ENCODE data around the gene STXBP4.

Gene STXBP4

GRCh38 chr17:54968262-54968987, at the start of gene STXBP4, which contains the start of gene COX11:
STXBP4 (plus strand) TSS chr17:54968765; CDS start chr17:54986220, 17,455 bp downstream.
COX11 (minus strand) TSS chr17:54968654; CDS start chr17:54968646, 8 bp downstream.
- peak; percentile 95 for DNase-seq

DNA sequence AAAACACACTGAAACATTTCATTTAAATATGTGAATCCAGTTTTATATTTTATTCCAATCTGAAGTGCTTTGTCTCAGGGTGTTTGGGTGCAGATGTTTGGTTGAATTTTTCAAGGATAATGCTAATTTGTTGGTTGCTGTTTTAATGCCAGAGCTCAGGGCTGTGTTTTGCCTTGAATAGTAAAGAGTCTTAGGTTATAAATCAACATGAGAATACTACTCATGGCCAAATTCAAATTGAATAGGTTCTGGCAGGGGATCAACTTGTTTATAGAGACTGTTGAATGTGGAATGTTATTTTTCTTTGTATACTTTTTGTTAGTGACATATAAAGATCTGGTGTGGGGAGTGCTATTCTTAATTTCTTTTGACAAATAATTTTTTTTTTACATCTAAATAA, 49.1 kb upstream of the STXBP4 start:
- no peak for DNase-seq

GRCh38 chr17:54920819-54921218, 47.7 kb upstream of the STXBP4 start:
- DNase-seq, result no peak

- DNase-seq, result no peak
These were observed 44.2 kb upstream of the STXBP4 start for GRCh38 chr17:54924405-54924804.

DNA sequence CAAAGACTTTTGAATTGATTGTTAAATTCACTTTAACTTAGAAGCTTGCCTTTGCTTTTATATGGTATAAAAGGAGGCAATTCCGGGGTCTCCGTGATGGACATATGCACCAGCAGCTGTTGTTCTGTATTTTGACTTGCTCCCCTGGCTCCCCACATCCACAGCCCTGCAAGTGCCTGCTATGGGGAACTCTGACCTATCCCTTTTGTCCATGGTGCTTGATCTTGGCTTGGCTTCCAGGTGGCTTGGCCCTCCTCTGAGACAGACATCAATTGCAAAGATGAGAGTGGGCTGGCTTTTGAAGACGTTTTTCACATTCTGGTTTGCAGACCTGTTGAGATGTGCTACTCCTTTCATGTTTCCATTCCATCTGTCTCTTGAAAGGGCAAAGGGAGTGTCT, 41.0 kb upstream of the STXBP4 start:
- DNase-seq, result no peak

DNA sequence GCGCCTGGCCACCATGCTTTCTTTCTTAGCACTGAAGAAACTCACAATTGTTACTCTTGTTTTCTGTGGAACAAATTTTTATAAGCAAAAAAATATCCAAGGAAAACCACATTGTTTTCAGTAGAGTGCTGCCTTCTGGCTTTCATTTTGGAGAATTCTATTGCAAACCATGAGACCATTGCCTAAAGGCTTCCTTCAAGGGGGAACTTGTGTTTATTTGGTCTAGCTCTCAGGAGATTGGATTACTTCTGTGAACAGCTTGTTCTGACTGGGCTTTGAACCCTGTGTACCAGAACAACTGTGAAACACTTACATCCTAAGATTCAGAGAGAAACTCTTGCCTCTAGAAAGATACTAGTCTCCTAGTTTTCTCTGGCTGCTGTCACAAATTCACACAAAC, 35.9 kb upstream of the STXBP4 start:
- no peak for DNase-seq

- DNase-seq, result no peak
These were observed 34.6 kb upstream of the STXBP4 start for GRCh38 chr17:54933921-54934320.

DNA sequence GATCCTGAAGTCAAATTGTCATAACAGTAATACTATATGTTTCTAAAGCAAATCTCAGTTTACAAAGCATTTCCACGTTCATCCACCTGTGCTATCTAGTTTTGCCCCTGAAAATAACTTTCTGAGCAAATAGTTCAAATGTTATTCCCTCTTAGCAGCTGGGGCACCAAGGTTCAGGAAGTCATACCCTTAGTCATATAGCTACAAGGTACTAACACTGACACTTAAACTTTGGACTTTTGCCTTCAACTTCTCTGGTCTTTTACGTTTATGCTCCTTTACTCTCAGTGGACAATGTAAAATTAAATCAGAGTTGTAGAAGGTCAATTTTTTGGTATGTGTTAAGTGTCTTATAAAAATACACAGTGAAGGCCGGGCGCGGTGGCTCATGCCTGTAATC, 33.1 kb upstream of the STXBP4 start:
- DNase-seq, result no peak

DNA sequence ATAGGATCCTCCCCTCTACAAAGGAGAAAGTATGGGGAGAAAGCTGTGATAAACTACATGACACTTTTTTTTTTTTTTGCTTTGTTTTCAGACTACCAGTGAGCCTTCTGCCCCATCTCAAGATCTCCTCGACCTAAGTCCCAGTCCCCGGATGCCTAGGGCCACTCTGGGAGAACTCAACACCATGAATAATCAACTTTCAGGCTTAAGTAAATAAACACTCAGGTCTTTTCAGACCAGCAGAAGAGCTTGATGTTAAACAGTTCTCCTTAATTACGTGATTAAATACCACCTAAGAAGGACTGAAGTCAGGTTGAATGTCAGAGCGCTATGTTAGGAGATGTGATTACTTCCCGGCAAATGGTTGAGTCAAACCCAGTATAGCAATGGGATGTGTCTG, 31.5 kb upstream of the STXBP4 start:
- DNase-seq, result no peak

- DNase-seq, result no peak
These were observed 31.1 kb upstream of the STXBP4 start for GRCh38 chr17:54937426-54937825.

DNA sequence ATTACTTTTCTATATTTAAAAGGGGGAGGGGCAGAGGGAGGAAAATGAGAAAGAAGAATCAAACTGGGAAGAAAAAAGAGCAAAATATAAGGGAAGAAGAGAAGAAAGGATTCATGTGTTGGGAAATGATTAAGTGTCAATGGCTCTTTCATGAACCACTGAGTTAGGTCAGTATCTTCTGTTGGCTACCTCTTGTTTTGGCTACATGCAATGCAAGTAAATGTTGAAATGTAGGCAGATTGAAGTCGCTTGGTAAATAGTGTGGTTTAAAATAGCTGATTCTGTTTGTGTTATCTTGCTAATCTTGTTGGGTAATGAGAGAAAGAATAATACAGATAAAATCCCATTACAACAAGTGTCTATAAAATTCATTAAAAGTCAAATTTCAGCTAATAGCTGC, 27.3 kb upstream of the STXBP4 start:
- DNase-seq, result no peak

- no peak for DNase-seq
These were observed 23.8 kb upstream of the STXBP4 start for GRCh38 chr17:54944796-54945195.

DNA sequence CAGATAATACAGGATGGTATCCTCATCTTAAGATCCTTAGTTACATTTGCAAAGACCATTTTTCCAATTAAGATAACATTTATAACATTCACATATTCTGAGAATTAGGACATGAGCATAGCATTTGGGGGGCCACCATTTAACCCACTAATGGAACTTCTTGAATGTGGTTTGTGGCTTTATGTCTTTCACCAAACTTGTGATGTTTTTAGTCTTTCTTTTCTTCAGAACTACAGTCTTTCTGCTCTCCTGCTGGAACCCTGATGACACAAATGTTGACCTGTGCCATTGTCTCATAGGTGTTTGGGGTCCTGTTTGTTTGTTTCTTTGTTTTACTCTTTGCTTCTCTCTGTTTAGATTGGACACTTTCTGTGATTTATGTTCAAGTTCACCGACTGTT, 23.3 kb upstream of the STXBP4 start:
- no peak for DNase-seq

- no peak for DNase-seq
These were observed 22.9 kb upstream of the STXBP4 start for GRCh38 chr17:54945671-54946070.

GRCh38 chr17:54947396-54947795, 21.2 kb upstream of the STXBP4 start:
- DNase-seq, result no peak

GRCh38 chr17:54948380-54948779, 20.2 kb upstream of the STXBP4 start:
- peak; percentile 92 for DNase-seq

DNA sequence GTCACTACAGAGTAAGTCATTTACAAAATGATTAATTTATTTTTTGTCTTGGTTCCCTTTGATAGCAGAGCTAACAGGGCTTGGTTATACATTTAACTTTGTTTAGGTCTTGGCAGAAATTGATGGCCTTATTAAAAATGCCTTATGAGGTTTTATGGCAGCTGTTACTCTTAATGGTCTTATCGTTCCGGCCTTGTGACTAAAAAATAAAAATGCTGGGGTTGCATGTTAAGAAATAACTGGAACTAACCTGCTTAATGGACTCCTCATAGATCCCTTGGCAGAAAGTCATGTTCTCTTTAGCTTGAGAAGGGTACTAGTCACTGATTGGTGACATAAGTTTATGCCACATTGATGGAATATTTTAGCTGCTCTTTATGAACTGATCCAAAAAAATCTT, 18.4 kb upstream of the STXBP4 start:
- DNase-seq, result no peak

DNA sequence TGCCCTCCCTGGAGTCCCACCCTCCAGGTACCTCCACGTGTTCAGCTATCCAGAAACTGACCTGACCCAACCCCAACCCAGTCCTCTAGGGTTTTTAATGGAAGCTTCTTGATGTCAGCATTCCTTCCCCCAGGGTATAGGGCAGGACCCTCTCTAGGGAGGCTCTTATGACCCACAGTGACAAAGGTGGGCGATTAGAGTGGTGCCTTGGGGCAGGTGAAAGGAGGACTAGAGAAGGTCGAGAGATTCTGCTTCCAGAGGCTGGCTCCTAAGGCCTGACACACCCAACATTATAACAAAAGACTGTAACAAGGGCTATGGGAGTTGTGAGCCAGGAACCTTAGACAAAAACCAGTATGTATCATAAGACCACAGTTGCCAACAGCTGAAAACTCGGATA, 17.3 kb upstream of the STXBP4 start:
- no peak for DNase-seq

- DNase-seq, result no peak
These were observed 11.8 kb upstream of the STXBP4 start for GRCh38 chr17:54956791-54957190.

- no peak for DNase-seq
These were observed 824 bp upstream of the STXBP4 start for GRCh38 chr17:54967621-54968261.

GRCh38 chr17:54968988-54969332, 395 bp downstream of the STXBP4 start:
- DNase-seq, result no peak

DNA sequence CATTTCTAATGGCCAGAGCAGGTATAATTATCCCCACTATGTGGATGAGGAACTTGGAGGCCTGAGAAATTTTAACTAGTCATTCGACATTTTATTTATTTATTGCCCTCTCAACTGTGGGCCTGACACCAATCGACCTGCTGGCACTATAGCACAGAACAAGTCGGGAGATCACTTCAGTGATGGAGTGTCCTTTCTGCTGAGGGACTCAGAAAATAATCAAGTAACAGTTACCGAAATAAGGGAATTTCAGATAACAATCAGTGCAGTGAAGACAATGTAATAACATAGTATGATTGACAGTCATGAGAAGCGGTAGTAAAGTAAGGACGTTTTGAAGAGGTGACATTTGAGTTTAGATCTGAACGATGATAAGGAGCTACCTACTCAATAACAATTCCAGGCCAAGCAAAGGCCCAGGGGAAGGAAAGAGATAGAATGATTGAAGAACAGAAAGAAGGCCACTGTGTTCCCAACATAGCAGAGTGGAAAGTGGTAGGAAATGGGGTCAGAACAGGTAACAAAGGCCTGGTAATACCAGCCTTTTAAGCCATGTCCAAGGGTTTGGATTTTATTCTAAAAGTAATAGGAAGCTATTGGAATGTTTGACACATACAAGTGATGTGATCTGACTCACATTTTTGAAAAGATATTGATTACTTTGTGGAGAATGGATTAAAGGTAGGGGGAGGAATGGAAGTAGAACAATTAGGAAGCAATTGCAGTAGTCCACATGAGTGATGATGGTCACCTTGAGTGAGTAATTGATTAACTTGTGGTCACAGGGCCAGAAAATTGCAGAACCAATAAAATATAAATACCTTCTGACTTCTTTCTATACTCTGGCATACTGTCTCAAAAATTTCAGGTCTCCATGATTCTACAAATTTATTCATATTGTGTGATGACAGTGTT, 1.4 kb downstream of the STXBP4 start:
- DNase-seq, result no peak

DNA sequence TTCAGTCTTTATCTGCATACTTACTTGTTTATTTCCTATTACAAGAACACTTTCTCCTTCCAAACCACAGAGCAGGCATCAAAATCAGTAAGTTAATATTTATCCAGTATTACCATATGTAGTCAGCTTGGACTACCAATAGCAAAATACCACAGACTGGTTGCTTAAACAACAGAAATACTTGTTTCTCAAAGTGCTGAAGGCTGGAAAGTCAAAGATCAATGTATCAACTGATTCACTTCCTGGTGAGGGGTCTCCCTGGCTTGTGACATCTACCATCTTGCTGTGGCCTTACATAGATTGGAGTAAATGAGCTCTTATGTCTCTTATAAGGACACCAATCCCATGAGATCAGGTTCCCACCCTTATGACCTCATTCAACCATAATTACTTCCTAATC, 2.6 kb downstream of the STXBP4 start:
- no peak for DNase-seq

GRCh38 chr17:54971901-54972300, 3.3 kb downstream of the STXBP4 start:
- DNase-seq, result no peak
